Stimulated activated effector memory CD8-positive, alpha-beta T cell treated with anti-CD3 and anti-CD28 coated beads, Interleukin-12 subunit alpha, Interleukin-12 subunit beta, amount 100 ng/mL, for 72 hours (primary cell): Measurements from ENCODE around the gene BCKDHB.
A peak's percentile ranks its signal among the peaks of the same experiment; 100 is the strongest.
"Not testable (repeated sequence)": the region's sequence is repeated elsewhere in the genome, so short reads cannot be mapped to it uniquely, and the experiment has no call there.

Source experiments
- ATAC-seq: fragments of 150-1000 bp; cut with Tn5 transposase; 2 replicates; pipeline ENCODE4 v1.10.0; 2021
- DNase-seq, 2 donors: peaks; one replicate each; pipeline ENCODE4 v3.0.0; 2021 to 2022; ENCODE audit warnings: low spot score in 2 of 2
- H3K27ac Mint-ChIP-seq: one replicate; pipeline ENCODE4 v1.8.0; 2022; ENCODE audit warnings: mild to moderate bottlenecking, mixed read lengths
- H3K36me3 Mint-ChIP-seq: one replicate; pipeline ENCODE4 v1.8.0; 2022; ENCODE audit warnings: mild to moderate bottlenecking, mixed read lengths
- H3K4me1 Mint-ChIP-seq: one replicate; pipeline ENCODE4 v1.8.0; 2022; ENCODE audit warnings: mixed read lengths
- H3K4me3 Mint-ChIP-seq: one replicate; pipeline ENCODE4 v1.8.0; 2022; ENCODE audit warnings: mild to moderate bottlenecking, mixed read lengths
- H3K9me3 Mint-ChIP-seq: one replicate; pipeline ENCODE4 v1.8.0; 2022; ENCODE audit warnings: mixed read lengths

Gene BCKDHB

GRCh38 chr6:80289727-80290126 is 183.3 kb downstream of the BCKDHB start:
- Mint-ChIP-seq H3K27ac (no peak overlapping the region), H3K9me3 (peaks cover 14% of the 10 kb centered on the region), H3K36me3 (no peaks in the 10 kb centered on the region), H3K4me3 (no peak overlapping the region), H3K4me1 (no peaks in the 10 kb centered on the region)
- DNase-seq (no peak), ATAC-seq (peak; percentile 31)

- not testable (repeated sequence) for H3K4me3 Mint-ChIP-seq, H3K4me1 Mint-ChIP-seq, H3K36me3 Mint-ChIP-seq, DNase-seq, ATAC-seq, H3K27ac Mint-ChIP-seq
- peaks cover 22% of the 10 kb centered on the region for H3K9me3 Mint-ChIP-seq
Measured at GRCh38 chr6:80294531-80294930, 188.1 kb downstream of the BCKDHB start.

GRCh38 chr6:80302716-80303115 is 196.2 kb downstream of the BCKDHB start:
- Mint-ChIP-seq H3K27ac (no peak overlapping the region), H3K4me3 (no peak overlapping the region), H3K4me1 (no peaks in the 10 kb centered on the region), H3K36me3 (no peaks in the 10 kb centered on the region), H3K9me3 (peaks cover 2% of the 10 kb centered on the region)
- ATAC-seq (no peak), DNase-seq (no peak)

- ATAC-seq, result no peak
- Mint-ChIP-seq H3K4me3 (no peak overlapping the region), H3K27ac (no peak overlapping the region), H3K9me3 (no peaks in the 10 kb centered on the region), H3K4me1 (no peaks in the 10 kb centered on the region), H3K36me3 (no peaks in the 10 kb centered on the region)
- DNase-seq, result no peak
Measured at GRCh38 chr6:80304014-80304413, 197.5 kb downstream of the BCKDHB start.

GRCh38 chr6:80314531-80314930 is 208.1 kb downstream of the BCKDHB start:
- Mint-ChIP-seq H3K36me3 (no peaks in the 10 kb centered on the region), H3K27ac (no peak overlapping the region), H3K9me3 (peaks cover 7% of the 10 kb centered on the region), H3K4me3 (no peak overlapping the region), H3K4me1 (no peaks in the 10 kb centered on the region)
- no peak for ATAC-seq
- no peak for DNase-seq

GRCh38 chr6:80316686-80317231 is 210.3 kb downstream of the BCKDHB start:
- Mint-ChIP-seq H3K9me3 (peaks cover 5% of the 10 kb centered on the region), H3K27ac (no peak overlapping the region), H3K4me1 (no peaks in the 10 kb centered on the region), H3K36me3 (no peaks in the 10 kb centered on the region), H3K4me3 (no peak overlapping the region)
- ATAC-seq (no peak), DNase-seq (no peak)

GRCh38 chr6:80319196-80319595 is 212.7 kb downstream of the BCKDHB start:
- Mint-ChIP-seq H3K36me3 (no peaks in the 10 kb centered on the region), H3K9me3 (no peaks in the 10 kb centered on the region), H3K4me3 (no peak overlapping the region), H3K27ac (no peak overlapping the region), H3K4me1 (no peaks in the 10 kb centered on the region)
- DNase-seq (no peak), ATAC-seq (no peak)

- H3K36me3 Mint-ChIP-seq, result no peaks in the 10 kb centered on the region
- H3K4me3 Mint-ChIP-seq, result no peak overlapping the region
- no peaks in the 10 kb centered on the region for H3K9me3 Mint-ChIP-seq
- DNase-seq (no peak), ATAC-seq (no peak)
- no peaks in the 10 kb centered on the region for H3K4me1 Mint-ChIP-seq
- H3K27ac Mint-ChIP-seq, result no peak overlapping the region
Measured at GRCh38 chr6:80321011-80321410, 214.5 kb downstream of the BCKDHB start.

GRCh38 chr6:80325742-80326141 is 219.3 kb downstream of the BCKDHB start:
- Mint-ChIP-seq H3K27ac (no peak overlapping the region), H3K36me3 (no peaks in the 10 kb centered on the region), H3K4me3 (no peak overlapping the region), H3K4me1 (no peaks in the 10 kb centered on the region), H3K9me3 (no peaks in the 10 kb centered on the region)
- ATAC-seq (no peak), DNase-seq (no peak)

GRCh38 chr6:80328652-80329051 is 222.2 kb downstream of the BCKDHB start:
- Mint-ChIP-seq H3K4me3 (no peak overlapping the region), H3K27ac (no peak overlapping the region), H3K9me3 (no peaks in the 10 kb centered on the region), H3K36me3 (no peaks in the 10 kb centered on the region), H3K4me1 (no peaks in the 10 kb centered on the region)
- DNase-seq (no peak), ATAC-seq (no peak)

GRCh38 chr6:80329496-80329895 is 223.0 kb downstream of the BCKDHB start:
- H3K9me3 Mint-ChIP-seq, result no peaks in the 10 kb centered on the region
- no peak for DNase-seq
- no peaks in the 10 kb centered on the region for H3K4me1 Mint-ChIP-seq
- H3K4me3 Mint-ChIP-seq, result no peak overlapping the region
- ATAC-seq, result no peak
- H3K27ac Mint-ChIP-seq, result no peak overlapping the region
- no peaks in the 10 kb centered on the region for H3K36me3 Mint-ChIP-seq

- Mint-ChIP-seq H3K36me3 (no peaks in the 10 kb centered on the region), H3K4me3 (no peak overlapping the region), H3K27ac (no peak overlapping the region), H3K9me3 (no peaks in the 10 kb centered on the region), H3K4me1 (no peaks in the 10 kb centered on the region)
- ATAC-seq (no peak), DNase-seq (no peak)
Measured at GRCh38 chr6:80330961-80331360, 224.5 kb downstream of the BCKDHB start.

- Mint-ChIP-seq H3K36me3 (no peaks in the 10 kb centered on the region), H3K27ac (no peak overlapping the region), H3K4me1 (no peaks in the 10 kb centered on the region), H3K4me3 (no peak overlapping the region), H3K9me3 (no peaks in the 10 kb centered on the region)
- ATAC-seq, result no peak
- DNase-seq, result no peak
Measured at GRCh38 chr6:80331522-80331921, 225.1 kb downstream of the BCKDHB start.

GRCh38 chr6:80331974-80332373 is 225.5 kb downstream of the BCKDHB start:
- H3K27ac Mint-ChIP-seq, result no peak overlapping the region
- DNase-seq, result no peak
- H3K9me3 Mint-ChIP-seq, result no peaks in the 10 kb centered on the region
- no peaks in the 10 kb centered on the region for H3K4me1 Mint-ChIP-seq
- H3K36me3 Mint-ChIP-seq, result no peaks in the 10 kb centered on the region
- no peak for ATAC-seq
- H3K4me3 Mint-ChIP-seq, result no peak overlapping the region

- Mint-ChIP-seq H3K4me1 (no peaks in the 10 kb centered on the region), H3K27ac (no peak overlapping the region), H3K9me3 (no peaks in the 10 kb centered on the region), H3K4me3 (no peak overlapping the region), H3K36me3 (no peaks in the 10 kb centered on the region)
- ATAC-seq, result no peak
- DNase-seq, result no peak
Measured at GRCh38 chr6:80333342-80333741, 226.9 kb downstream of the BCKDHB start.

- H3K36me3 Mint-ChIP-seq, result no peaks in the 10 kb centered on the region
- no peak for ATAC-seq
- no peaks in the 10 kb centered on the region for H3K9me3 Mint-ChIP-seq
- no peak for DNase-seq
- H3K27ac Mint-ChIP-seq, result no peak overlapping the region
- H3K4me3 Mint-ChIP-seq, result no peak overlapping the region
- H3K4me1 Mint-ChIP-seq, result no peaks in the 10 kb centered on the region
Measured at GRCh38 chr6:80335121-80335531, 228.7 kb downstream of the BCKDHB start.

GRCh38 chr6:80336911-80337310 is 230.4 kb downstream of the BCKDHB start:
- no peak for ATAC-seq
- no peaks in the 10 kb centered on the region for H3K36me3 Mint-ChIP-seq
- no peak for DNase-seq
- no peaks in the 10 kb centered on the region for H3K4me1 Mint-ChIP-seq
- no peak overlapping the region for H3K27ac Mint-ChIP-seq
- H3K9me3 Mint-ChIP-seq, result no peaks in the 10 kb centered on the region
- no peak overlapping the region for H3K4me3 Mint-ChIP-seq
